Sigmoid colon (tissue), 4 donors: ENCODE data around the gene STON2.

Experiments
- EP300 ChIP-seq, 4 donors: sonication (generic); formaldehyde crosslinking; IDR thresholded peaks; one replicate each; pipeline ENCODE4 v1.6.1; 2017; ENCODE audit warnings: antibody characterized with exemption in 4 of 4
- POLR2A ChIP-seq, 2 donors: fragments of 450-650 bp; IDR thresholded peaks; one replicate each; pipeline ENCODE4 v1.6.1; 2016; ENCODE audit warnings: antibody characterized with exemption in 2 of 2, mild to moderate bottlenecking in 2 of 2, moderate library complexity in 2 of 2
- POLR2AphosphoS5 ChIP-seq, 4 donors: sonication (generic); formaldehyde crosslinking; IDR thresholded peaks; one replicate each; pipeline ENCODE4 v1.6.1; 2017; ENCODE audit warnings: antibody characterized with exemption in 4 of 4
- TF ChIP-seq, protein P1 (sequence below), 4 experiments: fragments of 450-650 bp in 3 of 4; fragments of 200-600 bp in 1 of 4; IDR thresholded peaks; one replicate each; pipeline ENCODE4 v1.5.1; 2016 to 2019; ENCODE audit warnings: antibody characterized with exemption in 4 of 4, mild to moderate bottlenecking in 3 of 4, moderate library complexity in 2 of 4

DNA sequence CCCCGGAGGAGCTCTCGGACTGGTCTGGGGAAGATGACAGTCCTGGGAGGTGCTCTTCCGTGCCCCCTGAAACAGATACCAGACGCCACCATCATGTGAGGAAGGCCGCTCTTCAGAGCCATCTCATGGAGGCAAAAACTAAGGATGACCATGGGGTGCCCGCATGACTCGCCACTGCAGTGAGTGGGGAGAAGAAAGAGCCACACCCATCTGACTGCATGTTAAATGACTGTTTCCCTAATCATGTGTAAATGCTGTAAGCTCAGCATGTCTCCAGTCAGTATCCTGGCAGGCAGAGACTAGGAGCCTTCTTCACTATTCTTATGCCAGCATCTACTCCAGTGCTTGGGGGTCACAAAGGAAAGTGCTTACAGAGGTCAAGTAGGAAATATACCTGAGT, 4.0 kb downstream of the STON2 start:
- TF ChIP-seq, protein P1, sequence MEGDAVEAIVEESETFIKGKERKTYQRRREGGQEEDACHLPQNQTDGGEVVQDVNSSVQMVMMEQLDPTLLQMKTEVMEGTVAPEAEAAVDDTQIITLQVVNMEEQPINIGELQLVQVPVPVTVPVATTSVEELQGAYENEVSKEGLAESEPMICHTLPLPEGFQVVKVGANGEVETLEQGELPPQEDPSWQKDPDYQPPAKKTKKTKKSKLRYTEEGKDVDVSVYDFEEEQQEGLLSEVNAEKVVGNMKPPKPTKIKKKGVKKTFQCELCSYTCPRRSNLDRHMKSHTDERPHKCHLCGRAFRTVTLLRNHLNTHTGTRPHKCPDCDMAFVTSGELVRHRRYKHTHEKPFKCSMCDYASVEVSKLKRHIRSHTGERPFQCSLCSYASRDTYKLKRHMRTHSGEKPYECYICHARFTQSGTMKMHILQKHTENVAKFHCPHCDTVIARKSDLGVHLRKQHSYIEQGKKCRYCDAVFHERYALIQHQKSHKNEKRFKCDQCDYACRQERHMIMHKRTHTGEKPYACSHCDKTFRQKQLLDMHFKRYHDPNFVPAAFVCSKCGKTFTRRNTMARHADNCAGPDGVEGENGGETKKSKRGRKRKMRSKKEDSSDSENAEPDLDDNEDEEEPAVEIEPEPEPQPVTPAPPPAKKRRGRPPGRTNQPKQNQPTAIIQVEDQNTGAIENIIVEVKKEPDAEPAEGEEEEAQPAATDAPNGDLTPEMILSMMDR (IDR thresholded peaks at IDR 0.05), result no peak
- no peak for TF ChIP-seq POLR2AphosphoS5 (IDR thresholded peaks at IDR 0.05)
- no peak for TF ChIP-seq POLR2A (IDR thresholded peaks at IDR 0.05)
- TF ChIP-seq EP300 (IDR thresholded peaks at IDR 0.05), result no peak
